ENCODE results near the gene ORAI3. TPM values are rescaled to one million over a fixed set of nuclear protein-coding genes. Genes with fewer than 3 reads are reported as not detected.
A peak's percentile ranks its signal among the peaks of the same experiment; 100 is the strongest.

The ORAI3 gene
- polyA plus RNA-seq, 1 of the 3 experiments (the other 2 are of a cell fraction), result 29.0 TPM

- TF ChIP-seq MEF2A (IDR thresholded peaks at IDR 0.05; ENCODE audit: borderline replicate concordance, low read depth) (no peak), USF2 (IDR thresholded peaks at IDR 0.05; ENCODE audit: borderline replicate concordance, low read depth, low read length) (no peak)
- CTCF ChIA-PET, result interaction anchor here (0.9 to 2.6 kb wide), 4 partner anchors 12 to 17 kb away, joined by 3 to 15 read pairs (median 6); partner anchors contain the start of genes HSD3B7 and STX1B
- WGBS (ENCODE audit: low lambda C conversion rate), result 86% methylated on average over 3 of the region's 6 CpGs
- peaks cover 2 to 3% of the 10 kb centered on the region in 2 experiments for H3K36me3 ChIP-seq (replicated peaks in 1 of 2; ENCODE audit: control insufficient read depth in 1 of 2, insufficient read depth in 2 of 2, low read length in 1 of 2)
- peak overlapping the region; percentile 78 for H3K4me2 ChIP-seq
- H4K20me1 ChIP-seq (ENCODE audit: insufficient read depth), result no peaks in the 10 kb centered on the region
- peak overlapping the region; percentile 65 for H3K9ac ChIP-seq
- no peak for DNase-seq
- peak overlapping the region; percentile 2; the same call in 1 of the 2 replicates for H2AFZ ChIP-seq (ENCODE audit: low read depth)
- peaks cover 23% of the 10 kb centered on the region for H3F3A ChIP-seq (replicated peaks; ENCODE audit: insufficient read depth)
- peaks cover 17 to 18% of the 10 kb centered on the region in 2 experiments; a peak in 3 of 4 replicates for H3K4me1 ChIP-seq (ENCODE audit: control insufficient read depth in 1 of 2, insufficient read depth in 2 of 2, low read depth in 1 of 2, low read length in 1 of 2)
- H3K9me3 ChIP-seq, result no peaks in the 10 kb centered on the region
- peaks cover 1% of the 10 kb centered on the region; the same call in 1 of the 2 replicates for H3K79me2 ChIP-seq (ENCODE audit: insufficient read depth)
- no peak overlapping the region for H3K4me3 ChIP-seq (ENCODE audit: low read depth in 2 of 2, low read length in 1 of 2)
- H3K27ac ChIP-seq (ENCODE audit: low read depth in 2 of 2, low read length in 1 of 2), result peak overlapping the region in 1 of 2 experiments; percentile 92; a peak in 3 of 4 replicates
- POLR2A ChIA-PET, result no interaction called here
- H3K9me2 ChIP-seq, result no peaks in the 10 kb centered on the region
- H3K27me3 ChIP-seq (ENCODE audit: insufficient read depth), result no peaks in the 10 kb centered on the region
Measured at GRCh38 chr16:30998852-30999761, 50.2 kb downstream of the ORAI3 start.

GRCh38 chr16:31000671-31001382 is 52.0 kb downstream of the ORAI3 start:
- H3K9me2 ChIP-seq, result no peaks in the 10 kb centered on the region
- H3K9ac ChIP-seq, result no peak overlapping the region
- H3K36me3 ChIP-seq (replicated peaks in 1 of 2; ENCODE audit: control insufficient read depth in 1 of 2, insufficient read depth in 2 of 2, low read length in 1 of 2), result peaks cover 0 to 2% of the 10 kb centered on the region in 2 experiments
- H3F3A ChIP-seq (replicated peaks; ENCODE audit: insufficient read depth), result peaks cover 23% of the 10 kb centered on the region
- ChIA-PET CTCF (interaction anchor here (0.8 to 1.9 kb wide), 2 partner anchors 15 to 16 kb away, joined by 3 to 7 read pairs; partner anchors contain the start of gene HSD3B7), POLR2A (no interaction called here)
- H3K27me3 ChIP-seq (ENCODE audit: insufficient read depth), result no peaks in the 10 kb centered on the region
- H2AFZ ChIP-seq (ENCODE audit: low read depth), result no peak overlapping the region
- H3K9me3 ChIP-seq, result no peaks in the 10 kb centered on the region
- H3K4me2 ChIP-seq, result no peak overlapping the region
- H3K4me1 ChIP-seq (ENCODE audit: control insufficient read depth in 1 of 2, insufficient read depth in 2 of 2, low read depth in 1 of 2, low read length in 1 of 2), result peaks cover 17 to 18% of the 10 kb centered on the region in 2 experiments; a peak in 3 of 4 replicates
- no peaks in the 10 kb centered on the region for H4K20me1 ChIP-seq (ENCODE audit: insufficient read depth)
- no peak for TF ChIP-seq CTCF (IDR thresholded peaks at IDR 0.05)
- H3K27ac ChIP-seq (ENCODE audit: low read depth in 2 of 2, low read length in 1 of 2), result no peak overlapping the region
- H3K4me3 ChIP-seq (ENCODE audit: low read depth in 2 of 2, low read length in 1 of 2), result no peak overlapping the region
- DNase-seq, result no peak
- WGBS (ENCODE audit: low lambda C conversion rate), result 94% methylated on average over 19 of the region's 19 CpGs
- H3K79me2 ChIP-seq (ENCODE audit: insufficient read depth), result peaks cover 16% of the 10 kb centered on the region; the same call in 1 of the 2 replicates
